B cell (primary cell): ENCODE measurements around the gene IL12RB1.

ENCODE experiments used
- EZH2 ChIP-seq: IDR thresholded peaks from 2 replicates; pipeline ENCODE4 v1.6.1; 2012; ENCODE audit warnings: borderline replicate concordance, low read depth, mild to moderate bottlenecking, moderate library complexity, low read length; ENCODE audit not compliant: insufficient read depth, poor library complexity, severe bottlenecking
- TF ChIP-seq, protein P1 (sequence below): fragments of 200-600 bp; IDR thresholded peaks from one replicate; pipeline ENCODE4 v1.8.0; 2022; ENCODE audit warnings: antibody characterized with exemption, mild to moderate bottlenecking

GRCh38 chr19:18119717-18120105 is 33.0 kb upstream of the IL12RB1 start:
- TF ChIP-seq, protein P1, sequence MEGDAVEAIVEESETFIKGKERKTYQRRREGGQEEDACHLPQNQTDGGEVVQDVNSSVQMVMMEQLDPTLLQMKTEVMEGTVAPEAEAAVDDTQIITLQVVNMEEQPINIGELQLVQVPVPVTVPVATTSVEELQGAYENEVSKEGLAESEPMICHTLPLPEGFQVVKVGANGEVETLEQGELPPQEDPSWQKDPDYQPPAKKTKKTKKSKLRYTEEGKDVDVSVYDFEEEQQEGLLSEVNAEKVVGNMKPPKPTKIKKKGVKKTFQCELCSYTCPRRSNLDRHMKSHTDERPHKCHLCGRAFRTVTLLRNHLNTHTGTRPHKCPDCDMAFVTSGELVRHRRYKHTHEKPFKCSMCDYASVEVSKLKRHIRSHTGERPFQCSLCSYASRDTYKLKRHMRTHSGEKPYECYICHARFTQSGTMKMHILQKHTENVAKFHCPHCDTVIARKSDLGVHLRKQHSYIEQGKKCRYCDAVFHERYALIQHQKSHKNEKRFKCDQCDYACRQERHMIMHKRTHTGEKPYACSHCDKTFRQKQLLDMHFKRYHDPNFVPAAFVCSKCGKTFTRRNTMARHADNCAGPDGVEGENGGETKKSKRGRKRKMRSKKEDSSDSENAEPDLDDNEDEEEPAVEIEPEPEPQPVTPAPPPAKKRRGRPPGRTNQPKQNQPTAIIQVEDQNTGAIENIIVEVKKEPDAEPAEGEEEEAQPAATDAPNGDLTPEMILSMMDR: no peak
- TF ChIP-seq EZH2: no peak
